ENCODE data around the gene CPNE4.
A peak's percentile ranks its signal among the peaks of the same experiment; 100 is the strongest.
"Not testable (repeated sequence)": the region's sequence is repeated elsewhere in the genome, so short reads cannot be mapped to it uniquely, and the experiment has no call there.

CPNE4 gene

GRCh38 chr3:132034486-132035464 lies at the start of gene CPNE4:
Gene CPNE4, minus strand, starts transcription at chr3:132035014.
- H3K4me1 Mint-ChIP-seq: peaks cover 7 to 10% of the 10 kb centered on the region in 2 donors
- peak; percentile 49 for DNase-seq
- peaks cover 0 to 4% of the 10 kb centered on the region in 2 donors for H3K36me3 Mint-ChIP-seq
- H3K9me3 Mint-ChIP-seq: peaks cover 0 to 6% of the 10 kb centered on the region in 2 donors
- peak; percentile 80 to 88 for ATAC-seq (replicated peaks)
- H3K27ac Mint-ChIP-seq: peak within 1 kb of the TSS; percentile 65
- H3K4me3 Mint-ChIP-seq: no peak within 1 kb of the TSS
- H3K27me3 Mint-ChIP-seq: peaks cover 49 to 61% of the 10 kb centered on the region in 2 donors

- Mint-ChIP-seq H3K4me3 (no peak overlapping the region), H3K27ac (no peak overlapping the region), H3K27me3 (no peaks in the 10 kb centered on the region), H3K36me3 (no peaks in the 10 kb centered on the region), H3K9me3 (no peaks in the 10 kb centered on the region), H3K4me1 (no peaks in the 10 kb centered on the region)
- no peak for ATAC-seq (replicated peaks)
- DNase-seq: no peak
Observed at GRCh38 chr3:132083583-132084279, 48.9 kb upstream of the CPNE4 start.

GRCh38 chr3:132083159-132083558 lies 48.3 kb upstream of the CPNE4 start:
- H3K4me1 Mint-ChIP-seq: no peaks in the 10 kb centered on the region
- H3K27me3 Mint-ChIP-seq: no peaks in the 10 kb centered on the region
- H3K9me3 Mint-ChIP-seq: no peaks in the 10 kb centered on the region
- no peak for DNase-seq
- H3K27ac Mint-ChIP-seq: no peak overlapping the region
- H3K4me3 Mint-ChIP-seq: no peak overlapping the region
- no peaks in the 10 kb centered on the region for H3K36me3 Mint-ChIP-seq
- ATAC-seq (replicated peaks): no peak

- ATAC-seq (replicated peaks) (no peak), DNase-seq (no peak)
- no peak overlapping the region for H3K27ac Mint-ChIP-seq
- H3K36me3 Mint-ChIP-seq: no peaks in the 10 kb centered on the region
- H3K4me3 Mint-ChIP-seq: no peak overlapping the region
- H3K4me1 Mint-ChIP-seq: no peaks in the 10 kb centered on the region
- peaks cover 0 to 2% of the 10 kb centered on the region in 2 donors for H3K9me3 Mint-ChIP-seq
- H3K27me3 Mint-ChIP-seq: no peaks in the 10 kb centered on the region
Observed at GRCh38 chr3:132079147-132079546, 44.3 kb upstream of the CPNE4 start.

- ATAC-seq (replicated peaks) (no peak), DNase-seq (no peak)
- H3K4me3 Mint-ChIP-seq: no peak overlapping the region
- no peaks in the 10 kb centered on the region for H3K36me3 Mint-ChIP-seq
- peaks cover 0 to 2% of the 10 kb centered on the region in 2 donors for H3K9me3 Mint-ChIP-seq
- H3K27ac Mint-ChIP-seq: no peak overlapping the region
- no peaks in the 10 kb centered on the region for H3K4me1 Mint-ChIP-seq
- H3K27me3 Mint-ChIP-seq: no peaks in the 10 kb centered on the region
Observed at GRCh38 chr3:132073771-132074170, 39.0 kb upstream of the CPNE4 start.

GRCh38 chr3:132071043-132071442 lies 36.2 kb upstream of the CPNE4 start:
- no peak overlapping the region for H3K27ac Mint-ChIP-seq
- H3K36me3 Mint-ChIP-seq: no peaks in the 10 kb centered on the region
- H3K4me1 Mint-ChIP-seq: no peaks in the 10 kb centered on the region
- DNase-seq (no peak), ATAC-seq (replicated peaks) (no peak)
- no peak overlapping the region for H3K4me3 Mint-ChIP-seq
- no peaks in the 10 kb centered on the region for H3K27me3 Mint-ChIP-seq
- H3K9me3 Mint-ChIP-seq: no peaks in the 10 kb centered on the region

- H3K27ac Mint-ChIP-seq: no peak overlapping the region
- no peaks in the 10 kb centered on the region for H3K27me3 Mint-ChIP-seq
- no peaks in the 10 kb centered on the region for H3K4me1 Mint-ChIP-seq
- H3K9me3 Mint-ChIP-seq: no peaks in the 10 kb centered on the region
- DNase-seq: no peak
- H3K4me3 Mint-ChIP-seq: no peak overlapping the region
- no peak for ATAC-seq (replicated peaks)
- no peaks in the 10 kb centered on the region for H3K36me3 Mint-ChIP-seq
Observed at GRCh38 chr3:132064114-132064513, 29.3 kb upstream of the CPNE4 start.

- no peak for ATAC-seq (replicated peaks)
- no peaks in the 10 kb centered on the region for H3K9me3 Mint-ChIP-seq
- DNase-seq: no peak
- H3K27me3 Mint-ChIP-seq: no peaks in the 10 kb centered on the region
- no peaks in the 10 kb centered on the region for H3K36me3 Mint-ChIP-seq
- no peaks in the 10 kb centered on the region for H3K4me1 Mint-ChIP-seq
- no peak overlapping the region for H3K27ac Mint-ChIP-seq
- H3K4me3 Mint-ChIP-seq: no peak overlapping the region
Observed at GRCh38 chr3:132062535-132062934, 27.7 kb upstream of the CPNE4 start.

- ATAC-seq (replicated peaks) (no peak), DNase-seq (no peak)
- no peaks in the 10 kb centered on the region for H3K36me3 Mint-ChIP-seq
- H3K27me3 Mint-ChIP-seq: no peaks in the 10 kb centered on the region
- peaks cover 0 to 2% of the 10 kb centered on the region in 2 donors for H3K9me3 Mint-ChIP-seq
- no peak overlapping the region for H3K27ac Mint-ChIP-seq
- H3K4me1 Mint-ChIP-seq: no peaks in the 10 kb centered on the region
- no peak overlapping the region for H3K4me3 Mint-ChIP-seq
Observed at GRCh38 chr3:132055872-132056271, 21.1 kb upstream of the CPNE4 start.

GRCh38 chr3:132047209-132047608 lies 12.4 kb upstream of the CPNE4 start:
- H3K4me1 Mint-ChIP-seq: no peaks in the 10 kb centered on the region
- peaks cover 0 to 3% of the 10 kb centered on the region in 2 donors for H3K9me3 Mint-ChIP-seq
- H3K27me3 Mint-ChIP-seq: no peaks in the 10 kb centered on the region
- ATAC-seq (replicated peaks) (no peak), DNase-seq (no peak)
- no peak overlapping the region for H3K27ac Mint-ChIP-seq
- no peak overlapping the region for H3K4me3 Mint-ChIP-seq
- no peaks in the 10 kb centered on the region for H3K36me3 Mint-ChIP-seq

GRCh38 chr3:132044874-132045273 lies 10.1 kb upstream of the CPNE4 start:
- H3K9me3 Mint-ChIP-seq; H3K27me3 Mint-ChIP-seq; ATAC-seq (replicated peaks); DNase-seq; H3K27ac Mint-ChIP-seq; H3K4me1 Mint-ChIP-seq; H3K36me3 Mint-ChIP-seq; H3K4me3 Mint-ChIP-seq: not testable (repeated sequence)

GRCh38 chr3:132042681-132043080 lies 7.9 kb upstream of the CPNE4 start:
- no peaks in the 10 kb centered on the region for H3K4me1 Mint-ChIP-seq
- no peaks in the 10 kb centered on the region for H3K36me3 Mint-ChIP-seq
- no peaks in the 10 kb centered on the region for H3K9me3 Mint-ChIP-seq
- DNase-seq (no peak), ATAC-seq (replicated peaks) (no peak)
- no peak overlapping the region for H3K4me3 Mint-ChIP-seq
- H3K27ac Mint-ChIP-seq: no peak overlapping the region
- peaks cover 4 to 6% of the 10 kb centered on the region in 2 donors for H3K27me3 Mint-ChIP-seq

- Mint-ChIP-seq H3K27me3 (peaks cover 38 to 44% of the 10 kb centered on the region in 2 donors), H3K36me3 (peaks cover 0 to 4% of the 10 kb centered on the region in 2 donors), H3K9me3 (peaks cover 0 to 6% of the 10 kb centered on the region in 2 donors), H3K4me1 (peaks cover 7 to 10% of the 10 kb centered on the region in 2 donors), H3K4me3 (no peak overlapping the region), H3K27ac (no peak overlapping the region)
- DNase-seq (no peak), ATAC-seq (replicated peaks) (peak in 1 of 2 donors; percentile 42)
Observed at GRCh38 chr3:132038198-132038825, 3.5 kb upstream of the CPNE4 start.

GRCh38 chr3:132037581-132037980 lies 2.8 kb upstream of the CPNE4 start:
- Mint-ChIP-seq H3K4me1 (peaks cover 7 to 10% of the 10 kb centered on the region in 2 donors), H3K36me3 (peaks cover 0 to 4% of the 10 kb centered on the region in 2 donors), H3K4me3 (no peak overlapping the region), H3K9me3 (peaks cover 0 to 6% of the 10 kb centered on the region in 2 donors), H3K27ac (no peak overlapping the region), H3K27me3 (peaks cover 45 to 51% of the 10 kb centered on the region in 2 donors)
- DNase-seq: no peak
- ATAC-seq (replicated peaks): no peak

Data from stimulated activated naive B cell treated with anti-CD40 and anti-IgM and Interleukin-4, amounts not matched to agents 10 μg/mL and 1 μg/mL and 100 μg/mL, for 72 hours (primary cell).